OCI-LY1 (cell line): ENCODE data around the gene MAGI1.

ENCODE experiments used
- EZH2 ChIP-seq: fragments of 200-600 bp; sonication (generic), shearing (Covaris generic); IDR thresholded peaks from 2 replicates; pipeline ENCODE4 v1.8.0; 2017; ENCODE audit warnings: borderline replicate concordance, mixed run types, mild to moderate bottlenecking, antibody characterized with exemption, low read length, moderate library complexity, mixed read lengths
- TF ChIP-seq, protein P1 (sequence below): fragments of 200-600 bp; sonication (generic), shearing (Covaris generic); IDR thresholded peaks from 2 replicates; pipeline ENCODE4 v1.5.1; 2017; ENCODE audit warnings: mild to moderate bottlenecking, antibody characterized with exemption, low read length, moderate library complexity, mixed read lengths

DNA sequence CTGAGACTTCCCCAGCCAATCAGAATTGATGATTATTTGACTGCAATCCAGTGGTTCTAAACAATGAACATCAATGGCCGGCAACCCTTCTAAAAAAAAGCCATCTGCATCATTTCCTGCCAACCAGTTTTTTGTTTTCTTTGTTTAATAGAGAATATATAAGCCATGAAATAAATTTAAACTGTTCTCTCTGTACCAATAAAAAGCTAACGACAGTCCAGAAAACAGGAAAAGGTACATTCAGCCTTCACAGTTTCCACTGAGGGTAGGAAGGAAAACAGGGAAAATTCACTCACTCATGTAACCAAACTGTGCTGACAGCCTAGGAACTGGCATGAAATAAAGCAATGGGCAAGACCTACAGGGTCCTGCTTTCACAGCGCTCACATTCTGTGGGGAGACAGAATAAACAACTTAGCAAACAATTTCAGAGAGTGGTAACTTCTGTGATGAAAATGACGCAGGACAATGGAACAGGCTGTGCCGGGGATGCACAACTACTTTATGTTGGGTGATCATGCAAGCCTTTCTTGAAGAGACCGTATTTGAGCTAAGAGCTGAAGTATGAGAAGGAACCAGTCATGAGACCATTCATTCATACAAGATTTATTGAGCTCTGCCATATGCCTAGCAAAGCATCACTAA, 630.1 kb downstream of the MAGI1 start:
- TF ChIP-seq, protein P1, sequence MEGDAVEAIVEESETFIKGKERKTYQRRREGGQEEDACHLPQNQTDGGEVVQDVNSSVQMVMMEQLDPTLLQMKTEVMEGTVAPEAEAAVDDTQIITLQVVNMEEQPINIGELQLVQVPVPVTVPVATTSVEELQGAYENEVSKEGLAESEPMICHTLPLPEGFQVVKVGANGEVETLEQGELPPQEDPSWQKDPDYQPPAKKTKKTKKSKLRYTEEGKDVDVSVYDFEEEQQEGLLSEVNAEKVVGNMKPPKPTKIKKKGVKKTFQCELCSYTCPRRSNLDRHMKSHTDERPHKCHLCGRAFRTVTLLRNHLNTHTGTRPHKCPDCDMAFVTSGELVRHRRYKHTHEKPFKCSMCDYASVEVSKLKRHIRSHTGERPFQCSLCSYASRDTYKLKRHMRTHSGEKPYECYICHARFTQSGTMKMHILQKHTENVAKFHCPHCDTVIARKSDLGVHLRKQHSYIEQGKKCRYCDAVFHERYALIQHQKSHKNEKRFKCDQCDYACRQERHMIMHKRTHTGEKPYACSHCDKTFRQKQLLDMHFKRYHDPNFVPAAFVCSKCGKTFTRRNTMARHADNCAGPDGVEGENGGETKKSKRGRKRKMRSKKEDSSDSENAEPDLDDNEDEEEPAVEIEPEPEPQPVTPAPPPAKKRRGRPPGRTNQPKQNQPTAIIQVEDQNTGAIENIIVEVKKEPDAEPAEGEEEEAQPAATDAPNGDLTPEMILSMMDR: no peak
- no peak for TF ChIP-seq EZH2
